Astrocyte (in vitro differentiated cells and primary cell): ENCODE data around the gene CRELD2.

ENCODE experiments used
- EZH2 ChIP-seq: IDR thresholded peaks from 2 replicates; pipeline ENCODE4 v1.6.1; 2012; ENCODE audit warnings: mild to moderate bottlenecking, low read length, inconsistent platforms; ENCODE audit not compliant: insufficient read depth
- TF ChIP-seq, protein P1 (sequence below): IDR thresholded peaks from 2 replicates; pipeline ENCODE4 v1.5.1; 2011; ENCODE audit warnings: low read depth, mild to moderate bottlenecking, inconsistent platforms, low read length, moderate library complexity; ENCODE audit not compliant: insufficient read depth

DNA sequence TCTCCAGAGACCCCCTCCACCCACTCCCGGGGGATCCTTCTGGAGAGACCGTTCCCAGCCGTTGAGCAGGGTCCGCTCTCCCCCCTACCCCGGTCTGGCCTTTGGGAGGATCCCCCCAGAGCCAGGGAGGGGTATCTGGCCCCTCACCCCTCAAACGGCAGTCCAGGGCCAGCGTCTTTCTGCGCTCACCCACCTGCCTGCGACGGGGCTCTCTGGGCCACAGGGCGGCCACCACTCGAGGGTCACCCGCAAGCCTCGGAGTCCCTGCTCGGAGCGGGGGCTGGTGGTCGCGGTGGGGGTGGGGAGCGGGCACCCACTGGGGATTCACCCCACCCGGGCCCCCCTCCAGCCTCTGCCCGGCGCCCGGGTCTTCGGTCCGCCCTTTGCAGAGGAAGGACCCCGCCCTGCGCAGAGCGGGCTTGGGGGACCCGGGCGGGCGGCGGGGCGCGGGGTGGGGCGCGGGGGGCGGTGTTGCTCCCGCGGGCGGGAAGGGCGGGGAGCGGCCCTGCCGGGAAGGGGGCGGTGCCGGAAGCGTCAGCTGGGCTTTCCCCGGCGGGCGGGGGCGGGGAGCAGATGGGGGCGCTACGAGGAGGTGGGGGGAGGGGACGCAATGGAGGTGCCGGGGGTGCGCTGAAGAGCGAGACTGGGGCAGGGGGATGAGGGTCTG, 16.6 kb downstream of the CRELD2 start:
- TF ChIP-seq EZH2: no peak
- TF ChIP-seq, protein P1, sequence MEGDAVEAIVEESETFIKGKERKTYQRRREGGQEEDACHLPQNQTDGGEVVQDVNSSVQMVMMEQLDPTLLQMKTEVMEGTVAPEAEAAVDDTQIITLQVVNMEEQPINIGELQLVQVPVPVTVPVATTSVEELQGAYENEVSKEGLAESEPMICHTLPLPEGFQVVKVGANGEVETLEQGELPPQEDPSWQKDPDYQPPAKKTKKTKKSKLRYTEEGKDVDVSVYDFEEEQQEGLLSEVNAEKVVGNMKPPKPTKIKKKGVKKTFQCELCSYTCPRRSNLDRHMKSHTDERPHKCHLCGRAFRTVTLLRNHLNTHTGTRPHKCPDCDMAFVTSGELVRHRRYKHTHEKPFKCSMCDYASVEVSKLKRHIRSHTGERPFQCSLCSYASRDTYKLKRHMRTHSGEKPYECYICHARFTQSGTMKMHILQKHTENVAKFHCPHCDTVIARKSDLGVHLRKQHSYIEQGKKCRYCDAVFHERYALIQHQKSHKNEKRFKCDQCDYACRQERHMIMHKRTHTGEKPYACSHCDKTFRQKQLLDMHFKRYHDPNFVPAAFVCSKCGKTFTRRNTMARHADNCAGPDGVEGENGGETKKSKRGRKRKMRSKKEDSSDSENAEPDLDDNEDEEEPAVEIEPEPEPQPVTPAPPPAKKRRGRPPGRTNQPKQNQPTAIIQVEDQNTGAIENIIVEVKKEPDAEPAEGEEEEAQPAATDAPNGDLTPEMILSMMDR: no peak
